Measurements from ENCODE around the gene POGLUT3. TPM values are rescaled to one million over a fixed set of nuclear protein-coding genes. Genes with fewer than 3 reads are reported as not detected.

POGLUT3 gene
- total RNA-seq, 2 experiments from 2014 or later: 12.4 to 14.2 TPM

DNA sequence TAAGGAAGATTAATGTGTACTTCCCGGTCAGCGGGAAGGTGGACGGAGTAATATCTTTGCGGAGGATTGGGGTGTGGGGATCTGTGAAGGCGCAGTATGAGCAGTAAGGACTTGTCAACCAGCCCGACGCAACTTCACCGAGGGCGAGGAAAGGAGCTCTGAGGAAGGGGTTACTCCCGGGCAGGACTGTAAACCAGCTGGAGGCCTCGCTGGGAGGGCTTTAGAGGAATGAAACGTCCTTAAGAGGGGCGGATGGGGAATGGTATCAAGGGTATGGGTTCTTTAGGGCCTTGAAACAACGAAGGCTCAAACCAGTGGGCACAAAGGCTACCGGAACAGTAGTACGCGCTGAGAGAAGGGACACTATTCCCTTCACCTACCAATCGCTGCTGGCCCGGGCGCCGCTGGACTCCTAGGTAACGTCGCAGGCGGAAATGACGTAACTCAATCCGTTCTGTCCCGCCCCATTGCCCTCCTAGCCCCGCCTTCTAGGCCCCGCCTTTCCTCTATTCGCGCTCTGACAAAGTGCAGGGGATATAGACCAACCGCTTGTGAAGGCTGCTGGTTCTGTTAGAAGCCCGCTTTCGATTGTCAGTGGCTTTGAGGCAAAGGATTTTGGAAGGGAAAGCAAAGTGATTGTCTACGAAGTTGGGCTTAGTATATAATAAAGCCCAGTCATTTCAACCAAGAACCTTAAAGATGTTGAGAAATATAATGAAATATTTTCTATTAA, 30.9 kb downstream of the POGLUT3 start, which contains the start of gene C11orf65:
C11orf65 (minus strand) TSS at position 439 of the 733 bp plus-strand sequence. CDS start 5,970 bp downstream, outside the sequence.
- ATAC-seq: peak; percentile 99

DNA sequence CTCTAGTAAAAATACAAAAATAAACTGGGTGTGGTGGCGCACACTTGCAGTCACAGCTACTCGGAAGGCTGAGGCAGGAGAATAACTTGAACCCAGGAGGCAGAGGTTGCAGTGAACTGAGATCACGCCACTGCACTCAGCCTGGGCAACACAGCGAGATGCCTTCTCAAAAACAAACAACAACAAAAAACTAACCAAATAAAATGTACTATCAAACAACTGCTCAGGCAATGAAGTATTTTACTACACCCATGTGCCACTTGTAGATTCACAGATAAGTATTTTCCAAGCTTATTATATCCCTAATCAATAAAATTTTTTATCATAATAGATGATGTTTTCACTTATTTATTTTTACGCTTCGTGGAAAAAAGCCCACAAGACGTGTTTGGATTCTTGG, 31.8 kb downstream of the POGLUT3 start:
- H3K27me3 Mint-ChIP-seq: no peaks in the 10 kb centered on the region
- H3K4me3 Mint-ChIP-seq: peak overlapping the region; percentile 92
- H3K4me1 Mint-ChIP-seq (ENCODE audit: low read depth): no peaks in the 10 kb centered on the region
- ATAC-seq (no peak), DNase-seq (no peak)
- TF ChIP-seq, protein P1, sequence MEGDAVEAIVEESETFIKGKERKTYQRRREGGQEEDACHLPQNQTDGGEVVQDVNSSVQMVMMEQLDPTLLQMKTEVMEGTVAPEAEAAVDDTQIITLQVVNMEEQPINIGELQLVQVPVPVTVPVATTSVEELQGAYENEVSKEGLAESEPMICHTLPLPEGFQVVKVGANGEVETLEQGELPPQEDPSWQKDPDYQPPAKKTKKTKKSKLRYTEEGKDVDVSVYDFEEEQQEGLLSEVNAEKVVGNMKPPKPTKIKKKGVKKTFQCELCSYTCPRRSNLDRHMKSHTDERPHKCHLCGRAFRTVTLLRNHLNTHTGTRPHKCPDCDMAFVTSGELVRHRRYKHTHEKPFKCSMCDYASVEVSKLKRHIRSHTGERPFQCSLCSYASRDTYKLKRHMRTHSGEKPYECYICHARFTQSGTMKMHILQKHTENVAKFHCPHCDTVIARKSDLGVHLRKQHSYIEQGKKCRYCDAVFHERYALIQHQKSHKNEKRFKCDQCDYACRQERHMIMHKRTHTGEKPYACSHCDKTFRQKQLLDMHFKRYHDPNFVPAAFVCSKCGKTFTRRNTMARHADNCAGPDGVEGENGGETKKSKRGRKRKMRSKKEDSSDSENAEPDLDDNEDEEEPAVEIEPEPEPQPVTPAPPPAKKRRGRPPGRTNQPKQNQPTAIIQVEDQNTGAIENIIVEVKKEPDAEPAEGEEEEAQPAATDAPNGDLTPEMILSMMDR (IDR thresholded peaks at IDR 0.05): no peak
- no peaks in the 10 kb centered on the region for H3K9me3 Mint-ChIP-seq
- H3K36me3 Mint-ChIP-seq (ENCODE audit: low read depth): no peaks in the 10 kb centered on the region
- peak overlapping the region; percentile 98 for H3K27ac Mint-ChIP-seq
- POLR2A ChIA-PET: interaction anchor here (0.7 to 1.0 kb wide), 2 partner anchors 31 to 244 kb away, joined by 3 read pairs; partner anchors contain the start of genes ATM and NPAT
- intact Hi-C loops (cut with micrococcal nuclease): loop anchor here (2.0 kb wide), 2 partner anchors 126 to 244 kb away; partner anchors contain the start of genes ATM, EXPH5 and NPAT
- CTCF ChIA-PET: no interaction called here

More for the DNA sequence above, 30.9 kb downstream of the POGLUT3 start, which contains the start of gene C11orf65:
- Mint-ChIP-seq H3K36me3 (ENCODE audit: low read depth) (no peaks in the 10 kb centered on the region), H3K27ac (peak within 1 kb of the TSS; percentile 98), H3K9me3 (no peaks in the 10 kb centered on the region), H3K4me1 (ENCODE audit: low read depth) (no peaks in the 10 kb centered on the region), H3K4me3 (peak within 1 kb of the TSS; percentile 92), H3K27me3 (no peaks in the 10 kb centered on the region)
- ChIA-PET CTCF (no interaction called here), POLR2A (interaction anchor here (0.7 to 1.7 kb wide), 3 partner anchors 11 to 245 kb away, joined by 3 to 6 read pairs (median 3); partner anchors contain the start of genes ATM and NPAT)
- TF ChIP-seq, protein P1 (IDR thresholded peaks at IDR 0.05): no peak
- peak; percentile 98 for DNase-seq
- intact Hi-C loops (cut with micrococcal nuclease): loop anchor here (2.0 kb wide), 2 partner anchors 126 to 244 kb away; partner anchors contain the start of genes ATM, EXPH5 and NPAT

DNA sequence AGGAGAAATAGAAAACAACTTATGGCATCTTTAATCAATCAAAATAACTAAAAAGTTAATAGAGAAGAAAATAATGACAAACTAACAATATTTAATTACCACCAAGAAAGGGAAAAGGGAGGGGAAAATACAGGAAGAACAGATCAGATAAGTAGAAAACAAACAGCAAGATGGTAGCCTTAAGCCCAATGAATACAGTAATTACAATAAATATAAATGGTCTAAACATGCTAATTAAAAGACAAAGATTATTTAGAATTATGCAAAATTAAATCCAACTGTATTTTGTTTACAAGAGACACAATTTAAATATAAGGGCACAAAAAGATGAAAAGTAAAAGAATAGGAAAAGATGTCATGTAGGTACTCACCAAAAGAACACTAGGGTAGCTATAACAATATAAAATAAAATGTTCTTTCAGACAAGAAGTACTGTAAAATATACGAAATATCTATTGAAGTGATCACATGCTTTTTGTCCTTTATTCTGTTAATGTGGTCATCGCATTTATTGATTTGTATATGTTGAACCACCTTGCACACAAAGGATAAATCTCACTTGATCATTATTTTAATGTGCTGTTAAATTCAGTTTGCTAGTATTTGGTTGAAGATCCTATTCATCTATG, 44.9 kb downstream of the POGLUT3 start:
- ATAC-seq (no peak), DNase-seq (no peak)
- Mint-ChIP-seq H3K4me3 (no peak overlapping the region), H3K27ac (no peak overlapping the region), H3K9me3 (peaks cover 13% of the 10 kb centered on the region), H3K36me3 (ENCODE audit: low read depth) (peaks cover 8% of the 10 kb centered on the region), H3K27me3 (no peaks in the 10 kb centered on the region), H3K4me1 (ENCODE audit: low read depth) (no peaks in the 10 kb centered on the region)
- POLR2A ChIA-PET: no interaction called here
- TF ChIP-seq, protein P1 (IDR thresholded peaks at IDR 0.05): no peak
- CTCF ChIA-PET: no interaction called here
- intact Hi-C loops (cut with micrococcal nuclease): no loop called here

Other genes with a start within 250 kb of the POGLUT3 start
- gene C11orf65, start 30.9 kb downstream of the POGLUT3 start, total RNA-seq: 1 to 10 TPM; 1.1 to 2.3 TPM
- gene EXPH5, start 95.4 kb upstream of the POGLUT3 start, total RNA-seq: 1 to 10 TPM; 2.9 to 4.1 TPM
- 10 to 100 TPM; 45.4 to 46.3 TPM for gene DDX10, start 166.7 kb upstream of the POGLUT3 start, total RNA-seq